Brain microvascular endothelial cell (primary cell): Measurements from ENCODE around the gene SWSAP1.
"Not testable (repeated sequence)": the region's sequence is repeated elsewhere in the genome, so short reads cannot be mapped to it uniquely, and the experiment has no call there.

Source experiments
- DNase-seq: peaks from one replicate; pipeline ENCODE4 v3.0.0-alpha.2; 2020
- H3K27ac ChIP-seq: fragments of 250-450 bp; sonication (Bioruptor Pico); 2 replicates; pipeline ENCODE4 v1.5.1; 2020; ENCODE audit warnings: mild to moderate bottlenecking, moderate library complexity
- H3K27me3 ChIP-seq: fragments of 250-450 bp; sonication (Bioruptor Pico); replicated peaks from 2 replicates; pipeline ENCODE4 v1.5.1; 2020; ENCODE audit warnings: mild to moderate bottlenecking
- H3K36me3 ChIP-seq: fragments of 250-450 bp; sonication (Bioruptor Pico); replicated peaks from 2 replicates; pipeline ENCODE4 v1.5.1; 2020; ENCODE audit warnings: mild to moderate bottlenecking
- H3K4me3 ChIP-seq: 2 replicates; pipeline ENCODE4 v1.5.1; 2011; ENCODE audit warnings: low read depth, mild to moderate bottlenecking, control low read depth, low read length, moderate library complexity
- CTCF ChIP-seq: IDR thresholded peaks from 2 replicates; pipeline ENCODE4 v1.5.1; 2011; ENCODE audit warnings: low read depth, mild to moderate bottlenecking, moderate library complexity, low read length, control low read depth, inconsistent platforms; ENCODE audit errors: missing control alignments
- in situ Hi-C: cut with HindIII; loops from 2 replicates; pipeline ENCODE4 v1.10.0; 2017; ENCODE audit warnings: low sequenced_read_pairs, low pct_ligation_motif_present

The SWSAP1 gene

GRCh38 chr19:11401808-11402543 is 27.5 kb downstream of the SWSAP1 start:
- TF ChIP-seq CTCF = no peak
- no peak for DNase-seq
- in situ Hi-C loops = no loop called here
- Histone ChIP-seq H3K36me3 (no peaks in the 10 kb centered on the region), H3K27me3 (peaks cover 4% of the 10 kb centered on the region), H3K27ac (no peak overlapping the region), H3K4me3 (no peak overlapping the region)

- no peak for TF ChIP-seq CTCF
- peaks cover 4% of the 10 kb centered on the region for H3K27me3 ChIP-seq
- DNase-seq = no peak
- H3K4me3 ChIP-seq = no peak overlapping the region
- in situ Hi-C loops = no loop called here
- no peaks in the 10 kb centered on the region for H3K36me3 ChIP-seq
- no peak overlapping the region for H3K27ac ChIP-seq
Measured at GRCh38 chr19:11404588-11405222, 30.2 kb downstream of the SWSAP1 start.

- no peak for DNase-seq
- peak; percentile 50 for TF ChIP-seq CTCF
- Histone ChIP-seq H3K4me3 (no peak overlapping the region), H3K36me3 (no peaks in the 10 kb centered on the region), H3K27ac (no peak overlapping the region), H3K27me3 (peaks cover 4% of the 10 kb centered on the region)
- in situ Hi-C loops = no loop called here
Measured at GRCh38 chr19:11405846-11406643, 31.6 kb downstream of the SWSAP1 start.

- H3K27me3 ChIP-seq, H3K27ac ChIP-seq, in situ Hi-C loops, H3K36me3 ChIP-seq, H3K4me3 ChIP-seq, DNase-seq: not testable (repeated sequence)
Measured at GRCh38 chr19:11406703-11407236, 32.3 kb downstream of the SWSAP1 start.

GRCh38 chr19:11408591-11408990 is 34.1 kb downstream of the SWSAP1 start:
- H3K27ac ChIP-seq = no peak overlapping the region
- no peak overlapping the region for H3K4me3 ChIP-seq
- peaks cover 4% of the 10 kb centered on the region for H3K27me3 ChIP-seq
- in situ Hi-C loops = no loop called here
- TF ChIP-seq CTCF = no peak
- H3K36me3 ChIP-seq = no peaks in the 10 kb centered on the region
- DNase-seq = no peak

GRCh38 chr19:11410682-11411081 is 36.2 kb downstream of the SWSAP1 start:
- no peak for DNase-seq
- H3K36me3 ChIP-seq = no peaks in the 10 kb centered on the region
- no peak overlapping the region for H3K4me3 ChIP-seq
- H3K27me3 ChIP-seq = peaks cover 4% of the 10 kb centered on the region
- H3K27ac ChIP-seq = no peak overlapping the region
- in situ Hi-C loops = no loop called here
- no peak for TF ChIP-seq CTCF
